Osteoblast (primary cell): ENCODE measurements around the gene CAMTA1. TPM values are rescaled to one million over a fixed set of nuclear protein-coding genes. Genes with fewer than 3 reads are reported as not detected.

ENCODE experiments used
- DNase-seq: peaks from one replicate; pipeline ENCODE4 v3.0.0; 2011; ENCODE audit warnings: low spot score, mixed read lengths; ENCODE audit not compliant: insufficient read length; ENCODE audit errors: missing footprints
- H2AFZ ChIP-seq: 2 replicates; pipeline ENCODE4 v1.6.0; 2011; ENCODE audit warnings: mild to moderate bottlenecking, low read length
- H3K27ac ChIP-seq: 2 replicates; pipeline ENCODE4 v1.5.1; 2011; ENCODE audit warnings: mild to moderate bottlenecking, low read depth, low read length, moderate library complexity
- H3K27me3 ChIP-seq: 2 replicates; pipeline ENCODE4 v1.6.0; 2012; ENCODE audit warnings: mild to moderate bottlenecking, control low read depth, inconsistent platforms, low read length, moderate library complexity; ENCODE audit not compliant: insufficient read depth
- H3K36me3 ChIP-seq: 2 replicates; pipeline ENCODE4 v1.5.1; 2011; ENCODE audit warnings: mild to moderate bottlenecking, low read length, control low read depth, moderate library complexity; ENCODE audit not compliant: insufficient read depth
- H3K4me1 ChIP-seq: 2 replicates; pipeline ENCODE4 v1.5.1; 2011; ENCODE audit warnings: mild to moderate bottlenecking, low read length, control low read depth, moderate library complexity; ENCODE audit not compliant: insufficient read depth
- H3K4me2 ChIP-seq: 2 replicates; pipeline ENCODE4 v1.6.0; 2011; ENCODE audit warnings: mild to moderate bottlenecking, low read length; ENCODE audit not compliant: insufficient read depth
- H3K4me3 ChIP-seq: fragments of 200-600 bp; sonication (generic); 3 replicates; pipeline ENCODE4 v1.5.1; 2012; ENCODE audit warnings: mild to moderate bottlenecking, low read length, inconsistent platforms; ENCODE audit not compliant: insufficient read depth
- H3K79me2 ChIP-seq: 2 replicates; pipeline ENCODE4 v1.6.0; 2012; ENCODE audit warnings: mild to moderate bottlenecking, low read length, control low read depth, inconsistent platforms; ENCODE audit not compliant: insufficient read depth
- H3K9me3 ChIP-seq: 2 replicates; pipeline ENCODE4 v1.5.1; 2011; ENCODE audit warnings: low read depth, low read length, control low read depth
- H4K20me1 ChIP-seq: 2 replicates; pipeline ENCODE4 v1.6.0; 2012; ENCODE audit warnings: mild to moderate bottlenecking, low read length, control low read depth; ENCODE audit not compliant: insufficient read depth
- total RNA-seq: library from RNA; depleted of rRNA; stranded (reverse); fragments of >200 nt; gene quantifications from 2 replicates; pipeline ENCODE4 v1.2.3, GENCODE V29; 2012
- TF ChIP-seq, protein P1 (sequence below): IDR thresholded peaks from 2 replicates; pipeline ENCODE4 v1.5.1; 2011; ENCODE audit warnings: mild to moderate bottlenecking, low read depth, low read length, moderate library complexity; ENCODE audit errors: extremely low read depth

The CAMTA1 gene
- total RNA-seq, 1 donor: 47.4 TPM

DNA sequence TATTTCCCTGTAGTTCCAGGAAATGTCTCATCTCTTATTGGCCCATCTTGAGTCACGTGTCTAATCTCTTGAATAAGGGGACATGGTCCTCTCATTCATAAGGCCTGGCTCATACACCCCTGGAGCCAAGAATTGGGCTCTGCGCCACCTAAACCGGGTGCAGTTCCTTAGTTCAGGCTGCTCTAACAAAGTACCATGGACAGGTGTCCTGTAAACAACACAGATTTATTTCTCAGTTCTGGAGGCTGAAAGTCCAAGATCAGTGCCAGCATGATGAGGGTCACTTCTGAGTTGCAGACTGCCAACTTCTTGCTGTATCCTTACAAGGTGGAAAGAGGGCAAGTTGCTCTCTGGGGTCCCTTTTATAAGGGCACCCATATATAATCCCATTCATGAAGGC, 925.6 kb downstream of the CAMTA1 start:
- H3K4me1 ChIP-seq: no peaks in the 10 kb centered on the region
- no peak for DNase-seq
- H3K27me3 ChIP-seq: peaks cover 24% of the 10 kb centered on the region
- no peaks in the 10 kb centered on the region for H3K9me3 ChIP-seq
- H3K4me3 ChIP-seq: no peak overlapping the region
- H3K4me2 ChIP-seq: no peak overlapping the region
- no peak overlapping the region for H3K27ac ChIP-seq
- H3K79me2 ChIP-seq: no peaks in the 10 kb centered on the region
- no peaks in the 10 kb centered on the region for H3K36me3 ChIP-seq
- H4K20me1 ChIP-seq: no peaks in the 10 kb centered on the region
- TF ChIP-seq, protein P1, sequence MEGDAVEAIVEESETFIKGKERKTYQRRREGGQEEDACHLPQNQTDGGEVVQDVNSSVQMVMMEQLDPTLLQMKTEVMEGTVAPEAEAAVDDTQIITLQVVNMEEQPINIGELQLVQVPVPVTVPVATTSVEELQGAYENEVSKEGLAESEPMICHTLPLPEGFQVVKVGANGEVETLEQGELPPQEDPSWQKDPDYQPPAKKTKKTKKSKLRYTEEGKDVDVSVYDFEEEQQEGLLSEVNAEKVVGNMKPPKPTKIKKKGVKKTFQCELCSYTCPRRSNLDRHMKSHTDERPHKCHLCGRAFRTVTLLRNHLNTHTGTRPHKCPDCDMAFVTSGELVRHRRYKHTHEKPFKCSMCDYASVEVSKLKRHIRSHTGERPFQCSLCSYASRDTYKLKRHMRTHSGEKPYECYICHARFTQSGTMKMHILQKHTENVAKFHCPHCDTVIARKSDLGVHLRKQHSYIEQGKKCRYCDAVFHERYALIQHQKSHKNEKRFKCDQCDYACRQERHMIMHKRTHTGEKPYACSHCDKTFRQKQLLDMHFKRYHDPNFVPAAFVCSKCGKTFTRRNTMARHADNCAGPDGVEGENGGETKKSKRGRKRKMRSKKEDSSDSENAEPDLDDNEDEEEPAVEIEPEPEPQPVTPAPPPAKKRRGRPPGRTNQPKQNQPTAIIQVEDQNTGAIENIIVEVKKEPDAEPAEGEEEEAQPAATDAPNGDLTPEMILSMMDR: no peak
- H2AFZ ChIP-seq: no peak overlapping the region

DNA sequence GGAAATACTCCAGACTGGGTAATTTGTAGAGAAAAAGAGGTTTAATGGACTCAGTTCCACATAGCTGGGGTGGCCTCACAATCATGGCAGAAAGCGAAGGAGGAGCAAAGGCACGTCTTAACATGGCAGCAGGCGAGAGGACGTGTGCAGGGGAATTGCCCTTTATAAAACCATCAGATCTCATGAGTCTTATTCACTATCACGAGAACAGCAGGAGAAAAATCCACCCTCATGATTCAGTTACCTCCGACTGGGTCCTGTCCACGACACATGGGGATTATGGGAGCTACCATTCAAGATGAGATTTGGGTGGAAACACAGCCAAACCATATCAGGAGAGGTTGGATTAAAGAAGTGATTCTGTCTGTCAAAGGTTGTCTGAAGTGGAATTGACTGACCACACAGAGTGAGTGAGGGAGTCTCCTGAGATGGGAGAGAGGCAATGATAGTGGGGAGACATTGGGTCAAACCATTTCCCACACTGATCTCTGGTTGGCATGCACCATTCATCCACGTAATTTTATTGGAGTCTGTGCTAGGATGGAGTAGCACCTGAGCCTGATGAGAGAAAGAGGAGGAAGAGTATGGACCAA, 927.6 kb downstream of the CAMTA1 start:
- Histone ChIP-seq H3K27me3 (peaks cover 23% of the 10 kb centered on the region), H3K4me2 (no peak overlapping the region), H3K4me1 (no peaks in the 10 kb centered on the region), H4K20me1 (no peaks in the 10 kb centered on the region), H3K79me2 (no peaks in the 10 kb centered on the region), H3K9me3 (no peaks in the 10 kb centered on the region), H3K36me3 (no peaks in the 10 kb centered on the region), H3K27ac (no peak overlapping the region), H2AFZ (no peak overlapping the region), H3K4me3 (no peak overlapping the region)
- no peak for DNase-seq
- TF ChIP-seq, protein P1: no peak

DNA sequence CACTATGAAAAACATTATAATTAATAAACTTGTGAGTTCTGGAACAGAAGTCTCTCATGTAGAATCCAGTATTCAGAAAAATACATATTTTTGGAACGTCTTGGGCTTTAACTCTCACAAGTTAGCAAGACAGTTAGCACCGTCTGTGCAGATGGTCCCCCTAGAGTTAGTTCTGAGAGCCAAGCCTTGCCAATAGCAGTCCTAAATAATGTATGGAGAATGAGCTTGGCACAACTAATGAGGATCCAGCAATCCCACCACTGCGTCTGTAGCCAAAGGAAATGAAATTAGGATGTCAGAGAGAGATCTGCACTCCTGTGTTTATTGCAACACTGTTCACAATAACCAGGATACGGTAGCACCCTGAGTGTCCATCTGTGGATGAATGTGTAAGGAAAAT, 931.3 kb downstream of the CAMTA1 start:
- no peaks in the 10 kb centered on the region for H3K9me3 ChIP-seq
- no peak for DNase-seq
- H2AFZ ChIP-seq: no peak overlapping the region
- H3K27me3 ChIP-seq: peaks cover 46% of the 10 kb centered on the region
- no peak overlapping the region for H3K4me3 ChIP-seq
- no peak overlapping the region for H3K4me2 ChIP-seq
- no peak overlapping the region for H3K27ac ChIP-seq
- no peaks in the 10 kb centered on the region for H4K20me1 ChIP-seq
- H3K4me1 ChIP-seq: no peaks in the 10 kb centered on the region
- H3K36me3 ChIP-seq: no peaks in the 10 kb centered on the region
- TF ChIP-seq, protein P1: no peak
- H3K79me2 ChIP-seq: no peaks in the 10 kb centered on the region

DNA sequence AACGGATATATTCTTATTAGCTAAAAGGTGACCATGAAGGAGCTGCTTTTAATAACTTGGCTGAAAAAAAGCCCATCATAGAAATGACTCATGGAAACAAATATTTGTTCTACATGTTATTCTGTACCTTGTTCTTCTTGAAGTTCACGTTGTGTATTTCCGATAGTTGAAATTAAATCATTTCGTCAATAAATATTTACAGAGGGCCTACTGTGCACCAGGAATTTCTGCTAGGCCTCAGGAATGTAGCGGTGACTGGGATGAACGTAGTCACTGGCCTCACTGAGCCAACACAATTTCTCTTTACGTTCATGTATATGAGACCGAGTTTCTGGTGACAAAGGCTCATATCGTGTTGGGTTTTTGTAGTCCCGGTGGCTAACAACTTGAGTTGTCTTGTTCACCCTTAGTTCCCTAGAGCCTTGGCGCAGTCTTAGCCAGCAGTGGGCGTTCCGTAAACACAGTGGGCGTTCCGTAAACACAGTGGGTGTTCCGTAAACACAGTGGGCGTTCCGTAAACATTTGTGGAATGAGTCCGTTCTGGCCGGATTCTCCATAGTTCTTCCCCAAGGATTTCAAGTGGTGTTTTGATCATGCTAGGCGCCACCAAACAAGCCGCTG, 932.6 kb downstream of the CAMTA1 start:
- Histone ChIP-seq H3K79me2 (no peaks in the 10 kb centered on the region), H4K20me1 (no peaks in the 10 kb centered on the region), H3K27ac (no peak overlapping the region), H2AFZ (no peak overlapping the region), H3K36me3 (no peaks in the 10 kb centered on the region), H3K27me3 (peaks cover 43% of the 10 kb centered on the region), H3K4me2 (no peak overlapping the region), H3K9me3 (no peaks in the 10 kb centered on the region), H3K4me1 (no peaks in the 10 kb centered on the region), H3K4me3 (no peak overlapping the region)
- DNase-seq: no peak
- TF ChIP-seq, protein P1: no peak
